ENCODE data around the gene ALOX12.

ALOX12 gene

DNA sequence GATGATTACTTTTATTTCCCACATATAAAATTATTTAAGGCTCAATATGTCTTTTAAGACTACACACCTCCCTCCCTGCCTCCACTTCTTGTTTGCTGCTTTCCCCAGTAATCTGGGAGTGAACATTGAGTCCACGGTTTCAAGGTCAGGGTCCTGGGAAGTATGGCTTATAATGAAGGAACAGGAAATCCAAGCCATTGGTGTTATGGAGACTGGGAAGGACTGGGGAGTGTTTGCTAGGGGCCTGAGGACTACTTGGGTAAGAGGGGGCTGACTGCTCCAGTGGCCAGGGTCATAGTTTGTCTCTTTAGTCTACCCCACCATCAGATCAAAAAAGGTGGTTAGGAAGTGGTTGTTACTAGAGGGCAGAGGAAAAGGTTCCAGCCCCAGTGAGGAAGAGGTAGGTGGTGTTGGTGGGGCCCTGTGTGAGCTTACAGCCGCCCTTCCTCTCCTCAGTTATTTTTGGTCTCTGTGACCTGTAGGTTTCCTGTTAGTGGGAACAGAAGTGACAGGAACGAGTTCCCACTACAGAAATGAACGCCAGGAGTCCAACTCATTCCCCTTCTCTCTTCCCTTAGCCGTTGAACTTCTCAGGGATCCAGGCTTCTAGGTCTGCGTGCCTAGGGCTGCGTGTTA lies 39.2 kb downstream of the ALOX12 start:
- Histone ChIP-seq H3K36me3 (ENCODE audit: control insufficient read depth, insufficient read depth, low read length) (no peaks in the 10 kb centered on the region), H3K27ac (ENCODE audit: low read length) (no peak overlapping the region), H3K9me3 (ENCODE audit: control insufficient read depth, insufficient read depth, low read length) (no peaks in the 10 kb centered on the region), H3K4me1 (ENCODE audit: control insufficient read depth, insufficient read depth, low read length) (no peaks in the 10 kb centered on the region), H3K4me3 (ENCODE audit: low read length) (peak overlapping the region; percentile 72; the same call in 1 of the 2 replicates), H3K27me3 (ENCODE audit: control insufficient read depth, insufficient read depth, low read length) (no peaks in the 10 kb centered on the region)
- DNase-seq (ENCODE audit: low read depth, low spot score): no peak
- no CpG with 5 or more reads among the region's 7 CpGs for WGBS (ENCODE audit: insufficient coverage, insufficient read length)

- no CpG with 5 or more reads among the region's 52 CpGs for WGBS (ENCODE audit: insufficient coverage, insufficient read length)
Measured at GRCh38 chr17:7035591-7036368, 39.9 kb downstream of the ALOX12 start, which contains the start of gene SLC16A13. TSS of gene SLC16A13 (plus strand) at chr17:7036015. CDS start at chr17:7036383, 368 bp downstream.

GRCh38 chr17:7038025-7038862 lies 42.4 kb downstream of the ALOX12 start:
- no peak for DNase-seq (ENCODE audit: low read depth, low spot score)
- Histone ChIP-seq H3K4me3 (ENCODE audit: low read length) (no peak overlapping the region), H3K36me3 (ENCODE audit: control insufficient read depth, insufficient read depth, low read length) (no peaks in the 10 kb centered on the region), H3K4me1 (ENCODE audit: control insufficient read depth, insufficient read depth, low read length) (peaks cover 7% of the 10 kb centered on the region), H3K9me3 (ENCODE audit: control insufficient read depth, insufficient read depth, low read length) (no peaks in the 10 kb centered on the region), H3K27me3 (ENCODE audit: control insufficient read depth, insufficient read depth, low read length) (peaks cover 5% of the 10 kb centered on the region; the same call in 1 of the 2 replicates), H3K27ac (ENCODE audit: low read length) (no peak overlapping the region)
- WGBS (ENCODE audit: insufficient coverage, insufficient read length): no CpG with 5 or more reads among the region's 19 CpGs

More at GRCh38 chr17:7035591-7036368, 39.9 kb downstream of the ALOX12 start, which contains the start of gene SLC16A13:
- Histone ChIP-seq H3K27me3 (ENCODE audit: control insufficient read depth, insufficient read depth, low read length) (no peaks in the 10 kb centered on the region), H3K36me3 (ENCODE audit: control insufficient read depth, insufficient read depth, low read length) (no peaks in the 10 kb centered on the region), H3K4me1 (ENCODE audit: control insufficient read depth, insufficient read depth, low read length) (no peaks in the 10 kb centered on the region), H3K4me3 (ENCODE audit: low read length) (peak within 1 kb of the TSS; percentile 72), H3K9me3 (ENCODE audit: control insufficient read depth, insufficient read depth, low read length) (no peaks in the 10 kb centered on the region), H3K27ac (ENCODE audit: low read length) (no peak within 1 kb of the TSS)
- DNase-seq (ENCODE audit: low read depth, low spot score): no peak

DNA sequence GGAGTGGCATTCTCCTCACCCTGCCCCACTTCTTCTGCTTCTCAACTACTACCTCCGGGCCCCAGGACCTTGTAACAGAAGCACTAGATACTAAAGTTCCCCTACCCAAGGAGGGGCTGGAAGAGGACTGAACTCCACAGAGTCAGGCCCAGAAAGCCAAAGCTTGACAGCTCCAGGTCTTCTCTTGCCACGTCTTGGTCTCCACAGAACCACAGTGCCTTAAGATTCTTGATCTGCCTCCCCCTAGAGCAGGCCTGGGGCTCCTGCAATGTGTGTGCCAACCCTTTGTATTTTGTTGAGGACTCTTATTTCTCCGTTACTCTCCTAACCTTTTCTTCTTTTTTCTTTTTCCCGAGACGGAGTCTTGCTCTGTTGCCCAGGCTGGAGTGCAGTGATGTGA lies 44.0 kb downstream of the ALOX12 start:
- no CpG with 5 or more reads among the region's 5 CpGs for WGBS (ENCODE audit: insufficient coverage, insufficient read length)
- DNase-seq (ENCODE audit: low read depth, low spot score): no peak
- peaks cover 11% of the 10 kb centered on the region; the same call in 1 of the 2 replicates for H3K27me3 ChIP-seq (ENCODE audit: control insufficient read depth, insufficient read depth, low read length)

DNA sequence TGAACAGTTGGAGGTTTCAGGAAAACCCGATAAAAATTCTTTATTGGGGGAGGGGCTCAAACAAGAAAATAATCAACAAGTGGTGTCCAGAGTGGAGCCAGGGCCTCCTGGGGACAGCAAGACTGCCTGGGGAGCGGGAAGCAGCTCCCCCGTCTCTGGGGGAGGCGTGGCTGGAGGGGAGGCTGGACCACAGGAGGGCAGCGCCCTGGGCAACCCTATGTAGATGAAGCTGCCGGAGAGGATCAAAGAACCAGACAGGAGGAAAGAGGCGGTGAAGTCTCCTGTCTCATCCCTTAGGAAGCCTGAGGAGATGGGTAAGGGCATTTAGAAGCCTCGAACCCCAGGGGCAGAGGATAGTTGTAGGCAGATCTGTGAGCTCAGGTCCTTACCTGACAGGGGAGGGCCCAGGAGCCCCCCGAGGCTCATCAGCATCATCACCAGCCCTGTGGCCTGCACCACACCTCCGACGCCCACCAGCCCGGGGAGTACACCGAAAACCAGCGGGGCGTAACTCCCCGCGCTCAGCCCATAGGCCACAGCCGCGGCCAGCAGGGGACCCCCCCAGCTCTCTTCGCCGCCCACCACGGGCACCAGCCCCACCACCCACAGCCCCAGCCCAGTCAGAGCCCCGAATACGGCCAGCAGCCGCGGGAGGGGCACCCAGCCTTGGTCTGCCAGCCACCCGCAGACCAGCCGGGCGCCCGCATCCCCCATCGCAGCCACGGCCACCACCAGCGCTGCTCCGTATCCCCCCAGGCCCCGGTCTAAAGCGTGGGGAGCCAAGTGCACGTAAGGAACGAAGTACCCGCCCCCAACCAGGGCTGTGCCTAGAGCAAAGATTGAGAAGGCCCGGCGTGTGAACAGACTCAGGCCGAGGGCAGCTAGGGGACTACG lies 46.0 kb downstream of the ALOX12 start:
- Histone ChIP-seq H3K27ac (ENCODE audit: low read length) (no peak overlapping the region), H3K36me3 (ENCODE audit: control insufficient read depth, insufficient read depth, low read length) (no peaks in the 10 kb centered on the region), H3K4me1 (ENCODE audit: control insufficient read depth, insufficient read depth, low read length) (peaks cover 7% of the 10 kb centered on the region), H3K9me3 (ENCODE audit: control insufficient read depth, insufficient read depth, low read length) (no peaks in the 10 kb centered on the region), H3K4me3 (ENCODE audit: low read length) (peak overlapping the region; percentile 38; the same call in 1 of the 2 replicates), H3K27me3 (ENCODE audit: control insufficient read depth, insufficient read depth, low read length) (peaks cover 11% of the 10 kb centered on the region; the same call in 1 of the 2 replicates)
- no peak for DNase-seq (ENCODE audit: low read depth, low spot score)
- WGBS (ENCODE audit: insufficient coverage, insufficient read length): no CpG with 5 or more reads among the region's 43 CpGs

More for the DNA sequence above, 44.0 kb downstream of the ALOX12 start:
- Histone ChIP-seq H3K27ac (ENCODE audit: low read length) (no peak overlapping the region), H3K36me3 (ENCODE audit: control insufficient read depth, insufficient read depth, low read length) (no peaks in the 10 kb centered on the region), H3K4me3 (ENCODE audit: low read length) (no peak overlapping the region), H3K9me3 (ENCODE audit: control insufficient read depth, insufficient read depth, low read length) (no peaks in the 10 kb centered on the region), H3K4me1 (ENCODE audit: control insufficient read depth, insufficient read depth, low read length) (peaks cover 7% of the 10 kb centered on the region)

DNA sequence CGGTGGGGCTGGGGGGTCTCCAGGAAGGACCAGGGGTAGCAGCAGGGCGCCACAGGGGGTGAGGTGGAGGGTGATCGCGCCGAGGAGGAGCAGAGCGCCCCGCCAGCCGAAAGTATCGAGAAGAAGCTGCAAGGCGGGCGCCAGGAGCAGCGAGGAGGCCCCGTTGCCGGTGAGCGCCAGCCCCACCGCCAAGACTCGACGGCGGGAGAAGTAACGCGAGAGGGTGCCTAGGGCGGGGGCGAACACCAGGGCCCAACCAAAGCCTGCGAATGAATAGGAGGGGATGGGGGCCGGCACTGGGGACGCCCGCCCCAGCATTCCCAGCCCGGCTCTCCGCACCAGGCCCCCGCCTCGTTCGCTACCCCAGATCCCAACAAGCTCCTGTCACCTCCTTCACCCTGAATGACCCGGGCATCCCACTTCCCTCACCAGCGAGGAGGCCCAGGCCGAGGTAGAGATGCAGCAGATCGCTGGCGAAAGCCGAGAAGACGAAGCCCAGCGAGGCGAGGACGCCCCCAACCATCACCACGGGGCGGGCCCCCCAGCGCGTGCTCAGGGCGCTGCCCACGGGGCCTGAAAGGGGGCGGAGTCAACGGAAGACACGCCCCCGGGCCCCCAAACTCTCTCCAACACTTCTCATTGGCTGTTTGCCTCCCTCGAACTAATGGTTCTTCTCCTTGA lies 46.8 kb downstream of the ALOX12 start:
- no peak for DNase-seq (ENCODE audit: low read depth, low spot score)
- Histone ChIP-seq H3K9me3 (ENCODE audit: control insufficient read depth, insufficient read depth, low read length) (no peaks in the 10 kb centered on the region), H3K27me3 (ENCODE audit: control insufficient read depth, insufficient read depth, low read length) (peaks cover 11% of the 10 kb centered on the region; the same call in 1 of the 2 replicates), H3K36me3 (ENCODE audit: control insufficient read depth, insufficient read depth, low read length) (no peaks in the 10 kb centered on the region), H3K4me1 (ENCODE audit: control insufficient read depth, insufficient read depth, low read length) (peaks cover 7% of the 10 kb centered on the region), H3K27ac (ENCODE audit: low read length) (no peak overlapping the region), H3K4me3 (ENCODE audit: low read length) (peak overlapping the region; percentile 38; the same call in 1 of the 2 replicates)
- WGBS (ENCODE audit: insufficient coverage, insufficient read length): no CpG with 5 or more reads among the region's 53 CpGs

- Histone ChIP-seq H3K4me1 (ENCODE audit: control insufficient read depth, insufficient read depth, low read length) (peaks cover 7% of the 10 kb centered on the region), H3K27ac (ENCODE audit: low read length) (no peak overlapping the region), H3K36me3 (ENCODE audit: control insufficient read depth, insufficient read depth, low read length) (no peaks in the 10 kb centered on the region), H3K9me3 (ENCODE audit: control insufficient read depth, insufficient read depth, low read length) (no peaks in the 10 kb centered on the region), H3K4me3 (ENCODE audit: low read length) (peak overlapping the region; percentile 38; the same call in 1 of the 2 replicates), H3K27me3 (ENCODE audit: control insufficient read depth, insufficient read depth, low read length) (peaks cover 11% of the 10 kb centered on the region; the same call in 1 of the 2 replicates)
- no peak for DNase-seq (ENCODE audit: low read depth, low spot score)
- no CpG with 5 or more reads among the region's 21 CpGs for WGBS (ENCODE audit: insufficient coverage, insufficient read length)
Measured at GRCh38 chr17:7043182-7043496, 47.3 kb downstream of the ALOX12 start.

DNA sequence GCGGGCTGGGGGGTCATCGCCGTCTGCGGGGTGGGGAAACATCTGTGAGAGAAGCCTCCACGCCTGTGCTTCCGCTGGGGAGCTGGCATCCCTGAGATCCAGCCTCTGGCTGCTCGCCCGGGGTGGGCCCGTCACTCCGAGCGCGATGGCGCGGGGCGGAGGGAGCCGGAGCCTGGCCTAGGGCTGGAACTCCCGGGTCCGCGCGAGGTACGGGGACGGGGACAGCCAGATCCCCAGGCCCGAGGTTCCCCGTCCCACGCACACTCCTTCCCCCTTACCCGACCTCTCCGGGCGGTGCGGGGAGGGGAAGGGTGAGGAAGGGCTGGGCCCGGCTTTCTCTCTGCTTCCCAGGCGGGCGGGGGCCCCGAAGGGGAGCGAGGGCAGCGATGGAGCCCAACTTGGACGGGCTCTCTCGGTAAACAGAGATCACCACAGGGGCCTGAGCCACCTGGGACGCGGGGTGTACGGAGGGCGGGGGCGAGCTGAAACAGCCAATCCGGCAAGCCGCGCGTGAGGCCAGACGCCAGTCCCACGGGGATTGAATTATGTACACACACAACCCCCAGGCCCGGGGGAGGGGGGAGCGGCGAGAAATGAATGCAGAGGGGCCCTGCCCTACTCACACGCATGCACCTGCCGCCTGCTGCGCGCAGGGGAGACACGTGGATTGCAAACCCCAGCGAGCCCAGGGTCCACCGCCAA lies 47.8 kb downstream of the ALOX12 start, which contains the start of gene SLC16A11:
Gene SLC16A11 (minus strand): TSS at position 596 of the 702 bp plus-strand sequence. CDS start 579 bp downstream, at position 17.
- peak within 1 kb of the TSS; percentile 38; the same call in 1 of the 2 replicates for H3K4me3 ChIP-seq (ENCODE audit: low read length)

More for the DNA sequence above, 47.8 kb downstream of the ALOX12 start, which contains the start of gene SLC16A11:
- Histone ChIP-seq H3K27me3 (ENCODE audit: control insufficient read depth, insufficient read depth, low read length) (peaks cover 11% of the 10 kb centered on the region; the same call in 1 of the 2 replicates), H3K27ac (ENCODE audit: low read length) (no peak within 1 kb of the TSS), H3K36me3 (ENCODE audit: control insufficient read depth, insufficient read depth, low read length) (no peaks in the 10 kb centered on the region), H3K9me3 (ENCODE audit: control insufficient read depth, insufficient read depth, low read length) (no peaks in the 10 kb centered on the region), H3K4me1 (ENCODE audit: control insufficient read depth, insufficient read depth, low read length) (peaks cover 7% of the 10 kb centered on the region)
- no CpG with 5 or more reads among the region's 58 CpGs for WGBS (ENCODE audit: insufficient coverage, insufficient read length)
- DNase-seq (ENCODE audit: low read depth, low spot score): no peak
